GM21717 (cell line): ENCODE measurements around the gene RILP.

Experiments used
- ATAC-seq: cut with Tn5 transposase; IDR thresholded peaks from one replicate; pipeline ENCODE4 v1.9.1; 2021; ENCODE audit warnings: mild to moderate bottlenecking, moderate library complexity; ENCODE audit not compliant: unreplicated experiment

Gene RILP

GRCh38 chr17:1629504-1630310 is 20.0 kb downstream of the RILP start:
- no peak for ATAC-seq

GRCh38 chr17:1628856-1629503 is 20.7 kb downstream of the RILP start:
- ATAC-seq: peak; percentile 47

- peak; percentile 49 for ATAC-seq
Observed at GRCh38 chr17:1627982-1628855, 21.4 kb downstream of the RILP start, which contains the start of gene SLC43A2. Gene SLC43A2 (minus strand): TSS chr17:1628834. CDS start chr17:1627874, 960 bp downstream.

- ATAC-seq: no peak
Observed at GRCh38 chr17:1627182-1627981, 22.3 kb downstream of the RILP start.

- no peak for ATAC-seq
Observed at GRCh38 chr17:1626333-1626732, 23.3 kb downstream of the RILP start.

- ATAC-seq: no peak
Observed at GRCh38 chr17:1625581-1625980, 24.1 kb downstream of the RILP start.

- no peak for ATAC-seq
Observed at GRCh38 chr17:1625053-1625452, 24.6 kb downstream of the RILP start.

GRCh38 chr17:1624650-1625049 is 25.0 kb downstream of the RILP start:
- ATAC-seq: no peak

- ATAC-seq: no peak
Observed at GRCh38 chr17:1623057-1623630, 26.5 kb downstream of the RILP start.

GRCh38 chr17:1621273-1621954 is 28.3 kb downstream of the RILP start:
- ATAC-seq: no peak

- no peak for ATAC-seq
Observed at GRCh38 chr17:1620486-1620885, 29.2 kb downstream of the RILP start.

- no peak for ATAC-seq
Observed at GRCh38 chr17:1617620-1618174, 32.0 kb downstream of the RILP start.

GRCh38 chr17:1616101-1616500 is 33.6 kb downstream of the RILP start:
- no peak for ATAC-seq

GRCh38 chr17:1612400-1612799 is 37.3 kb downstream of the RILP start:
- no peak for ATAC-seq

- no peak for ATAC-seq
Observed at GRCh38 chr17:1611715-1612114, 38.0 kb downstream of the RILP start.

GRCh38 chr17:1608676-1609075 is 41.0 kb downstream of the RILP start:
- no peak for ATAC-seq

- no peak for ATAC-seq
Observed at GRCh38 chr17:1607971-1608320, 41.7 kb downstream of the RILP start.

GRCh38 chr17:1606352-1606985 is 43.2 kb downstream of the RILP start:
- peak; percentile 9 for ATAC-seq
